NCI-H526 treated with DMSO at 0.1 percent for 48 hours (cell line): Measurements from ENCODE around the gene DFFB.

Experiments used
- DNase-seq: peaks from one replicate; lab custom pipeline; 2025; lab: John Stamatoyannopoulos, UW

The DFFB gene

DNA sequence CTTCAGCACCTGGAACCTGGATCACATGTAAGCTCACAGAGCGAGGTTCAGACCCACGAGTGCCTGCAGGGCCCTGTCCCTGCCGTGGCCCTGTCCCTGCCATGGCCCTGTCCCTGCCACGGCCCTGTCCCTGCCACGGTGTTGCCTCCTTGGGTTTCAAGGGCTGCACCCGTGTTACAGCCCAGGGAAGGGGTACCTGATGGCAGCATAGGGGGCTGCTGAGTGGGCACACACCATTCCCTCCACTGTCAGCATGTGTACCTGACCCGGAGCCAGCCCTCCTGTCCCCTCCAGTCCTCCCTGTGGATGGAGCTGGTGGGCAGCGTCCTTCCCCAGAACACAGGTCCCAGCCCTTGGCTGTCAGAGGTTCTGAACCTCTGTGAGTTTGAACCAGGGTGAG lies 15.3 kb downstream of the DFFB start:
- no peak for DNase-seq

DNA sequence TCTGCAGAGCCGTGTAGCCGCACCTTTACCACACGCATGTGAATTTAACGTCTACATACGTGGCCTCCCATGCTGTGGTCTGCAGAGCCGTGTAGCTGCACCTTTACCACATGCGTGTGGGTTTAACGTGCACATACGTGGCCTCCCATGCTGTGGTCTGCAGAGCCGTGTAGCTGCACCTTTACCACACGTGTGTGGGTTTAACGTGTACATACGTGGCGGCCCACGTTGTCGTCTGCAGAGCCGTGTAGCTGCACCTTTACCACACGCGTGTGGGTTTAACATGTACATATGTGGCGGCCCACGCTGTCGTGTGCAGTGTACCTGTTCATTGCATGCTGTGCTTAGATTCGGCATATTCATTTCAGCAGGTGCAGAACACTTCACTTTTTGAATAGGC lies 17.5 kb downstream of the DFFB start:
- no peak for DNase-seq

DNA sequence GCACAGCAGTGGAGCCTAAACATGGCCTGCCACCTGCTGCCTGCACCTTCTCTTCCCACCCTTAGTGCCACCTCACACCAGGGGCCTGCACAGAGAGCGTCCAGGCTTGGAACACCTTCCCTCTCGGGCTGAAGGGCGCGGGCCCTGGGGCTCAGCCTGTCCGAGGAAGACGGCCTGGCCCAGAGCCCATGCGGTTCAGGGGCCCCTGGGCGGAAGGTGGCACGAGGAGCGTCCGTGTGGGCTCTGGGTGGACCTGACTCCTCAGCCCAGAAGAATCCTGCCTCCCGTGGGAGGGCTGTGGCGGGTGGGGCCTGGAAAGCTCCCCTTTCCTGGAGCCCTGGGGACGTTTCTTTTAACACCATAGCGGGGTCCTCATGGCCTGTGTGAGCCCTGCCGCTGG lies 19.4 kb downstream of the DFFB start:
- no peak for DNase-seq

DNA sequence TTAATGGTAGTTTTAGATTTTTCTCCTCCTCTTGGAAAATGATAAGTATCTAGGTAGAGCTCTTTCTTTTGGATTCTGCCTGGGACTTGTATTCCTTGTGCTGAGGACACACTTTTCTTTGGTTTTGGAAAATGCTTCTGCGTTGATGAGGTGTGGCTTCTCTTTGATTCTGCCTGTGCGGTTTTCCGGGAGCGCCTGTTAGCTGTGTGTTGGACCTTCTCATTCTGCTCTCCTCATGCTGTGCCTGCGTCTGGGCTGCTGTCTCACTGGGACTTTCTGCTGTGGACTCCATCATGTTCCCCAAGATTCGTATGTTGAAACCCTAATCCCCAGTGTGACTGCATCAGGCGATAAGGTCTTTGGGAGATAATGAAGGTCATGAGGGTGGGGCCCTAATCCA lies 21.8 kb downstream of the DFFB start:
- DNase-seq: no peak

DNA sequence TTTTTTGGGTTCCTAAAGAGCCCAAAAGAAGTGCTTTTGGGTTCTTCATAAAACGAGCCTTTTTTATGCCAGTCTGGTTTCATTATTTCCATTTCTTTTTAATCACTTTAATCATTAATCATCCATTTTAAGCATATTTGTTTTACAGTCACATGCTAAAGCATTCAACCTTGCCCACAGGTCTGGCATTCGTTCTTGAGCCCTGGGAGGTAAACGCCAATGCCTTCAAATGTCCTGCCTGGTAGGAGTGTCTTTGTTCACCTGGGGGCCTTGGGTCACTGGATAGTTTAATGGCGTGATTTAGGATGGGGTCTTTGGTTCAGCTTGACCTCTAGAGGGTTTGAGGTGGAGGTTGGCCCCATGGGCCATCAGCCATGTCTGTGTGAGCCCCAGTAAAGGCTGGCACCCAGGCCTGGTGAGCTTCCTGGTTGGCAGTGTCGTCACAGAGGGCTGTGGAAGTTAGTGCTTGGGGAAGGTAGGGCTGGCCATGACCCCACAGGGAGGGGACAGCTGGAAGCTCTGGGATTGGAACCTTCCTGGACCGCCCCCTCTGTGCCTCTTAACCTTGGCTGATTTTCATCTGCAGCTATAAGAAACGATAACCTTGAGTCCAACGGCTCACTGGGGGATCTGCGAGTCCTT lies 22.6 kb downstream of the DFFB start:
- DNase-seq: no peak

DNA sequence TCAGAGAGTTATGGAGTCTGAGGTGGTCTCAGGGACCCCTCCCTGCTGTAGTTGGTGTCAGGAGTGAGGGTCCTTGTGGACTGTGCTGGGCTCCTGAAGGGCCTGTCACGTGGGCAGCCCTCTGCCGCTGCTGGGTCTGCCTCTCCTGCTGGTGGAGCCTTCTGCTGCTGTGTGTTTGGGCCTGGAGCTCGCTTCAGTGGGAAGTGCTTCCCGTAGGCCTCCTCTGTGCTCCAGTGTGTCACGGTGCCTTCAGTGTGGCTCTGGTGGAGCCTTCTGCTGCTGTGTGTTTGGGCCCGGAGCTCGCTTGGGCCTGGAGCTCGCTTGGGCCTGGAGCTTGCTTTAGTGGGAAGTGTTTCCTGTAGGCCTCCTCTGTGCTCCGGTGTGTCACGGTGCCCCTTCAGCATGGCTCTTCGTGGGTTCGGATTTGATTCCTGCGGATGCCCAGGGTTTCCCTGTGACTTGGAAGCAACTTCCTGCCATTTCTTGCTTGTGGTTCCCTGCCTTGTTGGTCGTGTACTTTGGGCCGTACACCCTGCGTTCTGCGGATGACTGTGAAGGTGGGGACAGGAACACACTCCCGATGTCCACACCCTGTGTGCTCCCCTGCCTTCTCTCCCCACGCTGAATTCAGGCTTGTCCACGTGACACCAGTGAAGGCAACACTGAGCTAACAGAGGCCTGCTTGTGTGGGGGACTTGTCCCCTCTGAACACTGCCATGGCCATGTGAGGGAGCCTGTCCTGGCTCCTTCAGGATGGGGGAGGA lies 23.3 kb downstream of the DFFB start:
- DNase-seq: no peak

DNA sequence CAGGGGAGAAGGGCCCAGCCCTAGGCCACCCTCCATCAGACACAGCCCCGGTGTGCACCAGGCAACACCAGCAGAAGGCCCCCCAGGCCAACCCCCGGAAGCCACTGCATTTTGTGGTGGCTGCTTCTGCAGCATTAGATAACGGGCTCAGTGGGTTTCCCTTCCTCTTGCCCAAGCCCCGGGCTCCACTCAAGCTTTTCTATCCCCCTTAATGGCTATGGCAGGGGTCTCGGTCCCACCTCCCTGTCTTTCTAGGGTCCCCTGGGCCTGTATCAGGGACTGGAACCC lies 23.9 kb downstream of the DFFB start:
- no peak for DNase-seq

DNA sequence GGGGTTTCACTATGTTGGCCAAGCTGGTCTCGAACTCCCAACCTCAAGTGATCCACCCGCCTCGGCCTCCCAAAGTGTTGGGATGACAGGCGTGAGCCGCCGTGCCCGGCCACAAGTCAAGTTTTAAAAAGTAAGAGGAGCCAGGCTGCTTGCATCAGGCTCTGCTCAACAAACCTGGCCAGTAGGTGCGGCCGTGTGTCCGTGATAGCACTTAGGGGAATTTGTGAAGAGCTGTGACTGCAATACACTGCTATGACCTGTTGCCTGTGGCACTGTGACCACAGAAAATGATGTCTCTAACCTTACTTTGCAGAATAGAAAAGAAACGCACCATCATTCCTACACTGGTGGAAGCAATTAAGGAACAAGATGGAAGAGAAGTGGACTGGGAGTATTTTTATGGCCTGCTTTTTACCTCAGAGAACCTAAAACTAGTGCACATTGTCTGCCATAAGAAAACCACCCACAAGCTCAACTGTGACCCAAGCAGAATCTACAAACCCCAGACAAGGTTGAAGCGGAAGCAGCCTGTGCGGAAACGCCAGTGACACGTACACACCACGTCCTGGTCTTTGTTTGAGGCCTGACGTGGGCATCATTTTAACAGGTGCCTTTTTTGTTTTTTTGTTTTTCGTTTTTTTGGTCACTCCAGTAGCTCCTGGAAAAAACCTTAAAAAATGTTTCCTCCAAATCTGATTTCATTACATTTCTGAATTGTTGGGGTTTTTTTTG lies 26.1 kb downstream of the DFFB start:
- DNase-seq: no peak

DNA sequence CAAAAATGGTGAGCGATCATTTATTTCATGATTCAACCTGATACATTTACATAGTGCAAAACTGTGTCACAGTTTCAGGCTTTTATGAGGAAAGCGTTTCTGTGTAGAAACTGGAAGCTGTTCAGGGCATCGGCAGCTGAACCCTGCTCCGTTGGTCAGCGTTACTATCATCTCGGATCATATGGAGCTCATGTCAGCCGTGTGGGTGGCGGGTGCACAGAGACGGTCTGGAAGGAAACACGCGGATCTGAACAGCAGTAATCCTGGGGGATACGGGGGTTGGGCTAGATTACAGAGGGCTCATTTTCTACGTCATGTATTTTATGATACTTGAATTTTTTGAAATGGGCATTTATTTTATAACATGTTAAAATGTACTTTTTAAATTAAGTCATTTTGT lies 27.7 kb downstream of the DFFB start:
- no peak for DNase-seq

DNA sequence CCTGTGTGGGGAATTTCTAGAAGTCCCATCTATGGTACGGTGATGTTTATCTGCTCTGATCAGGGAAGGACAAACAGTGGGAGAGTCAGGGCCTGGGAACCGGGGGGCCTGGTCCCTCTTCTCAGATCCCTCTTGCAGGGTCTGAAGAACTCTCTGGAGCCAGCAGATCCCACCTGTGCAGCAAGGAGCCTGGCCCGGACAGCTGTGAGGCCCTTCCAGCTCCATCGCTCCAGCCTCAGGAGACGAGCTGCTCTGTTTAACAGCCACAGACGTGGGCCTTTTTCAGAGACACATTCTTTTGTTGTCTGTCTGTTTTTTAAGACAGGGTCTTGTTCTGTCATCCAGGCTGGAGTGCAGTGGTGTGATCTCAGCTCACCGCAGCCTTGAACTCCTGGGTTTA lies 28.3 kb downstream of the DFFB start:
- DNase-seq: no peak

DNA sequence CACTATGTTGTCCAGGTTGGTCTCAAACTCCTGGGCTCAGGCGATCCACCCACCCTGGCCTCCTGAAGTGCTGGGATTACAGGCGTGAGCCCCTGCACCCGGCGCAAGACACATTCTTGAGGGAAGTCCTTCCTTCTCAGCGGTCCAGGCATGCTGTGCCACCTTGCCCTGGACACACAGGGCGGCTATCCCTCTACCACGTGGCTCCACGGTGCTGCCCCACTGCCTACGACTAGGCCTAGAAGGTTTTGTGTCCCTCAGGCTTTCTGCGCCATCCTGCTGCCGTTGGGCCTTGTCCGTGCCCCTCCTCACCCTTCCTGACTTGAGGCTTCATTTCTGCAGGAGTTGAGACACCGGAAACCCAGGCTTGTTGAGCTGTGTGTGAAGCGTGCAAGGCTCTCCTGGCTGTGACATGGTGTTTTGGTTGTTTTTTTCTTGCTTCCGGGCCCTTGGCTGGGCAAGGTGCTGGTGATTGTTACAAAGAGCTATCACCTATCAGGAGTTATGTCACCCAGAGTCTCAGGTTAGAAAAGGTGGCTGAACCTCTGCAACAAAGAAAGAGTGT lies 28.9 kb downstream of the DFFB start:
- no peak for DNase-seq

DNA sequence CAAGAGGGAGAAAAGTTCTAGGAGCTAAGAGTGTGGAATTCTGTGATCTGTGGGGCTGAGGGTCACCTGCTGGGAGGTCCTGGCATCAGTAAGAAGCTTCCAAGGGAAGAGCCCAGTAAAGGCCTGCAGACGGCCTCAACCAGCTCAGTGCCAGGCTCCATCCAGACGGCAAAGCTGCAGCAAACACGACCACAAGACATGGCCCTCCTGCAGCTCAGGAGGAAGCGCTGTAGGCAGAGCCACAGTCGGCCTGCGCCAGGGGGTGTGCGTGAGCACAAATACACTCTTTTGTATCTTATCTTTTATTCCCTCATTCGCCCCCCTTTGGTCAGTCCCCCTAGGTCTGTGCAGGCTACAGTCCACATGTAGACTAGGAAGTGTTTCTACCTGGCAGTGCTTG lies 29.4 kb downstream of the DFFB start:
- no peak for DNase-seq

DNA sequence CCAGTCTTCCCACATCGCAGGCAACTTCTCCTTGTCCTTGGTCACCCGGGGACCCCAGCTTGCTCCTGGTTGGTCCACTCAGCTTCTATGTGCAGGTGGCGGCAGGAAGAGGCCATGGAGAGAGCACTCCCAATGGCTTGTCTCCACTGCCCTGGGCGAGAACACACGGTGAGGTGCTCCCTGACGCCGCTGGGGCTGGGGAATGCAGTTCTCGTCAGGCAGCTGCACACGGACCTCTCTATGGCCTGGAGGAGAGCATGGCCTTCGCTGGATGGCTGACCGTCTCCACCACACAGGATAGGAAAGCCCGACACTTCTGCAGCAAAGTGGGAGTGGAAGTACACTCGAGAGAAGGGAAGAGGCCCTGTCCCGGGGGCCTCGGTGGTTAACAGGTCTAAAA lies 31.0 kb downstream of the DFFB start:
- no peak for DNase-seq

DNA sequence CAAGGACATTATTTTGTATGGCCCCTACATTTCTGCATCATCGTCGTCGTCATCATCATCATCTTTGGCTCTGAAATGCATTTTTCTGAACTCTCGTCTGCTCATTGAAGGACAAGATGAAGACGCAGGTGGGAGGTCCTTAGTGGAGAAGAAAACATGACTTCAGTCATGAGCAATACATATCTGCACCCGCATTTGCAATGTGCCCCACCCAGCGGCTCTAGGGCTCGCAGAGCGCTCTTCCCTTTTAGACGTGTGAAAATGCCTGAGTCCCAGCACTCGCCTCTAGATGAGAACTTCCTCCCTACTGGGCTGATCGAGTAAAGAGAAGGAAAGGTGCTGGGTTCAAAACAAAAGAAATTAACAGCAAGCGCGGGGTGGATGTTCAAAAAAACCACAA lies 32.7 kb downstream of the DFFB start:
- DNase-seq: no peak

DNA sequence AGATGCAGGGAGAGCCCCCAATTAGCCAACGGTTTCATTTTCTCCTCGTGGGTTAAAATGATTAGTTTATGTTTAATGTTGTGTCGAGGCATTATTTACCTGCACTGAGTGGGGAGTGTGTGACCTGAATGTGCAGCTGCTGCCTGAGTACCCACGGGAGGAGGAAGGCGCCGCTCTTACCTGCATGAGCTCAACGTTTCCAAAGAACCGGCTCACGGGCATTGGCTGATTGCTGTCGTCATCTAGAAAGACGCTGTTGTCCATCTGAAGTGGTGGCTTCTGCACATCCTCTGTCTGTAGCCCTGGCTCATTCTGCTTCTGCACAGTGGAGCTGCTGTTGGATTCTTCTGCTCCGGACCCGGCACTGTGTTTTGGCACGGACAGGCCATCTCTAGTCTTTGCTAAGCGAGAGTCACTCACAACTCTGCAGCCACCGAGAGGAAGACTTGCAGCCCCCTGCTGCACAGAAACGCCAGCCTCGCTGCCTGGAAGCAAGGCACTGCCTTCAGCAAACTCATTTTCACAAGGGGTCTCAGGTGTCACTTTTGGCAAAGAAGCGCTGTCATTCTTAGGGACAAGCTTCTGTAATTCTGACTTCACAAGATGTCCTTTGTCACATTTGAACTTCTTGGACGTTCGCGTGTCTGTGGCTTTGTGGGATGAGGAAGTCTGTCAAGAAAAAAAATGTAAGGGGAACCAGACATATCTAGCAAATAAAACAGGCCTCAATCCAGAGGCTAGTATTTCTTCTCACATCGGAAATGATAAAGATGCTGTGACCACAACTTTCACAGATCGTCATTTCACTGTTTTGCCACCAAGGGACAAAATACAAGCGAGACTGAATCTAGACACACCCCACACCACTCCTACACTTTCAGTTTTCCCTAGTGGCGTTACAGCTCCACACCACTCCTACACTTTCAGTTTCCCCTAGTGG lies 33.4 kb downstream of the DFFB start:
- no peak for DNase-seq

DNA sequence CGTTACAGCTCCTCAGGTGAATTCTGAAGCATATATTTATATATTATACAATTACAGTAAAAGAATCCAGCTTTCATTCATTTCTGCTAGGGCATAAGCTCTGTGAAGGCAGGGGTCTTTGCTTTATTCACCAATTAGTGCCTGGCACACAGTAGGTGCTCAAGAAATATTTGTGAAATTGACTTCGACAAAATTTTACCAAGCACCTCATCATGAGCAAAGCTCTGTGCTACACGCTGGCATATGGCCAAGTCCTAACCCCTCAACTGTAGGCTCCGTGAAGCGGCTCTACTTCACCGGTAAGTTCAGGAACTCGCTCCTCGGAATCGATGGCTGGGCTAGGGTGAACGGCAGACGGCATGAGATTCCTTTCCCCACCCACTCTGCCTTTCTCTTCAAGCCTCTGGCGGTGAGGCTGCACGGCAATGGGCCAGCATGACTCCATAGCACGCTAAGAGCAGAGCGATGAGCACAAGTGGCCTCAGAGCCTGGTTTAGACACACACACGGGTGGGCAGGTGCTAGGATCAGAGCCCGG lies 34.1 kb downstream of the DFFB start:
- no peak for DNase-seq

DNA sequence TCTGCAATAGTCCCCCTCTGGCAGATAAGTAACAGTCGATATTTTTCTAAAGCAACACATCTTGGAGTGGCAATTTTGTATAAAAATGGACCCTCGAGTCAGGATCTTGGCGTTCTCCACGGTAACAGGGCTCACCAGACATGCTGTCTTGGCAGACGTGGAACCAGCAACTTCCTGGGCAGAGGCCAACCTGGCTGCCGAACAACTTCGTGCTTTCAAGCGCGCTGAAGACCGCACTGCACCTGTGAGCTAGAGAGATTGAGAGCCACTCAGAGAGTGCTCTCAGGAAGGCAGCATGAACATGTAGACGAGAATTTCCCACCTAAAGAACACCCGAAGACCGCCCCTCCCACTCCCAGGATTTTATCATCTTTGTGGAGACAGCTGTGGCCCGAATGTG lies 35.5 kb downstream of the DFFB start:
- DNase-seq: no peak

DNA sequence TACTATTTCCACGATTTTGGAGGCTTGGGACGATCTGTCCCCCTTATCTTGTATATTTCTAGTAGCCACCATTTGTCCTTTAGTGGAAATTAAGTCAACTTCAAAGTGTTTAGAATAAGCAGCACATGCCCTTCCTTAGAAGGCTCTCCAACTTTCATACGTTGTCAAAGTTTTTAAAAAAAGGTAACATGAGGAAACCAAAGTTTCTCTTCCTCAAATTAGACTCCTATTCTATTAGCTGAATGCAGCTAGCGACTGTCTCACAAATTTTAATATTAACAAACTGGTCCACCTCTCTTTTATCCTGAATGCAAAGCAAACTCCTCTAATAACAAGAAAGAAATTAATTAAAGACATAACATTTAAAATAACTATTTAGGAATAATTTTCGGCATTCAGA lies 35.9 kb downstream of the DFFB start:
- DNase-seq: no peak

DNA sequence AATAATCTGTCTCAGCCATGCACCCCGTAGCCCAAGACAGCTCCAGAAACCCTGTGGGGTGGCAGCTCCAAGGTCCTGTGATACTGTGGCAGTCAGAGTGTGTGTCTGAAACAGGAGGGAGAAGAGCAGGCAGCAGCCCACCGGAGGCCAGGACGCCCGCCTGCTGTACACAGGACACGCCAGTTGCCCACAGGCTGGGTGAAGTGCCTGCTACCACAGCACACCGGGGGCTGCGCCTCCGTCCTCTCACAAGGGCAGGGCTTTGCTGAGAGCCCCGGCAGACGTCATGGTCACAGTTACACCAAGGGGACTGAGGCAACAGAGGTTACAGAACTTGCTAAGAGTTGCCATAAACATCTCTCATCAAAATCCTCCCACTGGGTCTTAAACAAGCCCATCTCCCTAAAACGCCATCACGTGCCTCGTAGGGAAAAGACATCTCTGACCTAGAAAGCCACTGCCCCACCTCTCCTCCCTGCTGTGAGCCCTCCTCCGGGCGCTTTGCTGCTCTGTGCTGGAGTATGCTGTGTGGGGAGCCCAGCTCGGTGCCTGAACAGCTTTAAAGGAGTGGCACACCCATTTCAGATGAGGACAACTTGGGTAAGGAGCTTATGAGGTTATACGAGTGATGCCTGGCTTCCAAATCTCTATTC lies 37.5 kb downstream of the DFFB start:
- DNase-seq: no peak

DNA sequence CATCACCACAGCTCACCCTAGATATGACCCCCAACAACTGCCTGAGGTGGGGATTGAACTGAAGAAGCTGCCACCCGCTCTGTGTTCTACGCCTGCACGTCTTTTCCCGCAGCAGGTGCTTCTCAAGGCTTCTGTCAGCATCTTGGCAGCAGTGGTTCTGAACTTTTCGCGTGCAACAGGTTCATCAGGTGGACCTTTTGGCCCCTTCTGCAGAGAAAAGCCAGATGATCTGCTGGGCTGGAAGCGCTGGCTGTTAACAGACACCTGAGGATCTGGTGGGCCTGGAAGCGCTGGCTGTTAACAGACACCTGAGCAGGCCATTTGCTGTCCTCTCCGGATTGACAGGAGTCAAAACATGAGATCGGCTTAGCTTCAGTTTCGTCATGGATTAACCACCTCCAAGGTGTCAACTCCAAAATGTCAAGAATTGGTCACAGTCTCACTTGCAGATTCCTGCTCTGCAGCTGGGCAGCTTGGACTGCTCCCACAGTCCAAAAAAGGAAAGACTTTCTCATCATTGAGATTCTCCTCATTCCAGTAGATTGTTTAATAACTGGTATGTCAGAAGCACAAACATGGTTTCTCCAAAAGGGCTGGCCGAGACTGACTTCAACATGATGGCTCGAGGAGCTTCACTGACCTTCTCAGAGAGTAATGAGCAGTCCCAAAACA lies 38.1 kb downstream of the DFFB start:
- DNase-seq: no peak

DNA sequence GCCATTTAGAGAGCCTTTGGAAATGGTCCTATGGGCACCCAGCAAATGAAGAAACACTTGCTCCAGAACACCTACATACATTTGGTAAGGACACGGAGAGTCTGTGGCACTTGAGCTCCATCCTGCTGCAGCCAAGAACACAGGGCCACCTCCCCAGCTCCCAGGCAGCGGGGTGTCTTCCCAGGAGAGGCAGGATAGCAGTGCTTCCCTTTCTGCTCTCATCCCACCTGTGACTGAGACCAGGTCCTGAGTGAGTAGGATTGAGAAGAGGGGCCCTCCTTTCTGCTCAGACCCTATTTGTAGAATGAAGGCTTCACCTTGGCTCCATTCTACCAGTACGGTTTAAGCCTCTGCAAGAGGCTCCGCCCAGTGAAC lies 38.7 kb downstream of the DFFB start:
- no peak for DNase-seq
